Smooth muscle cell (in vitro differentiated cells): ENCODE data around the gene P4HA3. TPM values are rescaled to one million over a fixed set of nuclear protein-coding genes. Genes with fewer than 3 reads are reported as not detected.

ENCODE experiments used
- DNase-seq: peaks from one replicate; lab custom pipeline; 2025; ENCODE audit not compliant: unreplicated experiment; lab: John Stamatoyannopoulos, UW
- H2AFZ ChIP-seq: fragments of 200-600 bp; sonication (generic); 2 replicates; pipeline ENCODE4 v1.6.0; 2016; ENCODE audit warnings: antibody characterized with exemption, low read depth, mild to moderate bottlenecking
- H3F3A ChIP-seq: fragments of 200-600 bp; sonication (generic); 2 replicates; pipeline ENCODE4 v1.6.0; 2017; ENCODE audit warnings: antibody characterized with exemption, low read depth
- H3K27ac ChIP-seq: fragments of 200-600 bp; sonication (generic); 2 replicates; pipeline ENCODE4 v1.5.1; 2016; ENCODE audit warnings: low read depth, mild to moderate bottlenecking
- H3K27me3 ChIP-seq: fragments of 200-600 bp; sonication (generic); 2 replicates; pipeline ENCODE4 v1.6.1; 2016; ENCODE audit warnings: low read depth, mild to moderate bottlenecking
- H3K36me3 ChIP-seq: fragments of 200-600 bp; sonication (generic); 2 replicates; pipeline ENCODE4 v1.5.1; 2016; ENCODE audit warnings: low read depth
- H3K4me1 ChIP-seq: fragments of 200-600 bp; sonication (generic); 2 replicates; pipeline ENCODE4 v1.5.1; 2016; ENCODE audit warnings: low read depth
- H3K4me2 ChIP-seq: fragments of 200-600 bp; sonication (generic); 2 replicates; pipeline ENCODE4 v1.6.0; 2016; ENCODE audit warnings: mild to moderate bottlenecking
- H3K4me3 ChIP-seq: fragments of 200-600 bp; sonication (generic); 2 replicates; pipeline ENCODE4 v1.5.1; 2016; ENCODE audit warnings: mild to moderate bottlenecking
- H3K79me2 ChIP-seq: fragments of 200-600 bp; sonication (generic); 2 replicates; pipeline ENCODE4 v1.6.0; 2016; ENCODE audit warnings: low read depth, mild to moderate bottlenecking
- H3K9ac ChIP-seq: fragments of 200-600 bp; sonication (generic); 2 replicates; pipeline ENCODE4 v1.6.0; 2016; ENCODE audit warnings: low read depth
- H3K9me3 ChIP-seq: fragments of 200-600 bp; sonication (generic); replicated peaks from 2 replicates; pipeline ENCODE4 v1.5.1; 2016; ENCODE audit warnings: low read depth
- H4K20me1 ChIP-seq: fragments of 200-600 bp; sonication (generic); 2 replicates; pipeline ENCODE4 v1.6.0; 2016; ENCODE audit warnings: low read depth
- WGBS: methylation state at CpG from one replicate; pipeline ENCODE4 v1.1.7; 2016; ENCODE audit warnings: low lambda C conversion rate; 5-methylcytosine and 5-hydroxymethylcytosine counted together
- polyA plus RNA-seq: library from polyadenylated mRNA; unstranded; fragments of >200 nt; fragmentation: Nextera tagmentation; extraction: Ambion mirVana; gene quantifications from 2 replicates; pipeline ENCODE4 v1.2.1, GENCODE V29; 2016
- total RNA-seq: library from RNA; depleted of rRNA; stranded (reverse); fragments of >200 nt; gene quantifications from 2 replicates; pipeline ENCODE4 v1.2.3, GENCODE V29; 2014
- TF ChIP-seq, protein P1 (sequence below): fragments of 200-600 bp; sonication (generic); IDR thresholded peaks from 2 replicates; pipeline ENCODE4 v1.5.1; 2017; ENCODE audit warnings: borderline replicate concordance, mild to moderate bottlenecking, antibody characterized with exemption; ENCODE audit not compliant: insufficient read depth, poor library complexity, severe bottlenecking

The P4HA3 gene
- total and polyA plus RNA-seq, 2 experiments from 2014 or later: 6.9 to 18.9 TPM

DNA sequence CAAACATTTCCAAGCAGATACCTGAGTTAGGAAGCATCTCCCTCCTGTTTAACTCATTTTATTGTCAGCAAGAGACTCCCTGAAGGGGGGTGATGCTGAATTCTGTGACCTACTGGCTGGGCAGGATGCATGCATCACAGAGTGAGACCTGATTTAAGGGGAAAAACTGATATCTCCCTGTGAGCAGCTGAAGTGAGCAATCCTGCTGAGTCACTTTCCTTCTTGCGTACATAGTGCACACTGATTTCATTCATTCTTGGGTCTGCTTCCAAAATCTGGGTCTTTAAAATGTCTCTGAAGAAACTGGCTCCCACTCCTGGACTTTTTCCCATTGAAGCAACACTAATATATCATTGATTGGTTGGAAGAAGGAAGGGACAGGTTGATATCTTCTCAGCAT is 23.3 kb downstream of the P4HA3 start:
- DNase-seq: no peak
- Histone ChIP-seq H4K20me1 (no peaks in the 10 kb centered on the region), H3K27ac (peak overlapping the region; percentile 66), H3K79me2 (no peaks in the 10 kb centered on the region), H3F3A (no peaks in the 10 kb centered on the region), H3K4me1 (no peaks in the 10 kb centered on the region), H3K4me2 (peak overlapping the region; percentile 27), H3K36me3 (no peaks in the 10 kb centered on the region), H3K4me3 (no peak overlapping the region), H3K27me3 (no peaks in the 10 kb centered on the region), H2AFZ (no peak overlapping the region), H3K9ac (no peak overlapping the region), H3K9me3 (no peaks in the 10 kb centered on the region)
- 0% methylated on average over 1 of the region's 1 CpG for WGBS
- TF ChIP-seq, protein P1, sequence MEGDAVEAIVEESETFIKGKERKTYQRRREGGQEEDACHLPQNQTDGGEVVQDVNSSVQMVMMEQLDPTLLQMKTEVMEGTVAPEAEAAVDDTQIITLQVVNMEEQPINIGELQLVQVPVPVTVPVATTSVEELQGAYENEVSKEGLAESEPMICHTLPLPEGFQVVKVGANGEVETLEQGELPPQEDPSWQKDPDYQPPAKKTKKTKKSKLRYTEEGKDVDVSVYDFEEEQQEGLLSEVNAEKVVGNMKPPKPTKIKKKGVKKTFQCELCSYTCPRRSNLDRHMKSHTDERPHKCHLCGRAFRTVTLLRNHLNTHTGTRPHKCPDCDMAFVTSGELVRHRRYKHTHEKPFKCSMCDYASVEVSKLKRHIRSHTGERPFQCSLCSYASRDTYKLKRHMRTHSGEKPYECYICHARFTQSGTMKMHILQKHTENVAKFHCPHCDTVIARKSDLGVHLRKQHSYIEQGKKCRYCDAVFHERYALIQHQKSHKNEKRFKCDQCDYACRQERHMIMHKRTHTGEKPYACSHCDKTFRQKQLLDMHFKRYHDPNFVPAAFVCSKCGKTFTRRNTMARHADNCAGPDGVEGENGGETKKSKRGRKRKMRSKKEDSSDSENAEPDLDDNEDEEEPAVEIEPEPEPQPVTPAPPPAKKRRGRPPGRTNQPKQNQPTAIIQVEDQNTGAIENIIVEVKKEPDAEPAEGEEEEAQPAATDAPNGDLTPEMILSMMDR: no peak

DNA sequence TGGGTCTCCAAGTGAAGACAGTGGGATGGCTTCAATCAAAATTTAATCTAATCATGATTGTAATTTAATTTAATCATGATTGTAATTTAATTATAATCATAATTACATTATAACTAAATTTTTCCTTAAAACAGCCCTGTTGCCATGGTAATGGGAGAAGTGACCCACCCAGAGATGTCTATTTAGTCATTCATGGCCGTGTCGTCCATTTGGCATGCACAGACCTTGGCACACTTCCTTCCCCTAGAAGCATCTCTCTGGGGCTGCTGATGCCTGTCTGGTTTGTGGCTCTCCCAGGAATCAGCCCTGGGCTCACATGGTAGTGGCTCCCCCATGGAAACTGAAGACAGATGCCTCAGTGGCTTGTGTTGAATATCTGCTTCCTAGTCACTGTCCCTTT is 27.0 kb downstream of the P4HA3 start:
- no peak overlapping the region for H3K4me2 ChIP-seq
- no peaks in the 10 kb centered on the region for H3K36me3 ChIP-seq
- TF ChIP-seq, protein P1: no peak
- no peak for DNase-seq
- H2AFZ ChIP-seq: no peak overlapping the region
- no peaks in the 10 kb centered on the region for H3K9me3 ChIP-seq
- WGBS: 85% methylated on average over 2 of the region's 2 CpGs
- no peaks in the 10 kb centered on the region for H3K27me3 ChIP-seq
- peaks cover 2% of the 10 kb centered on the region for H3F3A ChIP-seq
- H3K9ac ChIP-seq: no peak overlapping the region
- no peaks in the 10 kb centered on the region for H3K79me2 ChIP-seq
- no peak overlapping the region for H3K27ac ChIP-seq
- no peak overlapping the region for H3K4me3 ChIP-seq
- H4K20me1 ChIP-seq: no peaks in the 10 kb centered on the region
- peaks cover 3% of the 10 kb centered on the region for H3K4me1 ChIP-seq

DNA sequence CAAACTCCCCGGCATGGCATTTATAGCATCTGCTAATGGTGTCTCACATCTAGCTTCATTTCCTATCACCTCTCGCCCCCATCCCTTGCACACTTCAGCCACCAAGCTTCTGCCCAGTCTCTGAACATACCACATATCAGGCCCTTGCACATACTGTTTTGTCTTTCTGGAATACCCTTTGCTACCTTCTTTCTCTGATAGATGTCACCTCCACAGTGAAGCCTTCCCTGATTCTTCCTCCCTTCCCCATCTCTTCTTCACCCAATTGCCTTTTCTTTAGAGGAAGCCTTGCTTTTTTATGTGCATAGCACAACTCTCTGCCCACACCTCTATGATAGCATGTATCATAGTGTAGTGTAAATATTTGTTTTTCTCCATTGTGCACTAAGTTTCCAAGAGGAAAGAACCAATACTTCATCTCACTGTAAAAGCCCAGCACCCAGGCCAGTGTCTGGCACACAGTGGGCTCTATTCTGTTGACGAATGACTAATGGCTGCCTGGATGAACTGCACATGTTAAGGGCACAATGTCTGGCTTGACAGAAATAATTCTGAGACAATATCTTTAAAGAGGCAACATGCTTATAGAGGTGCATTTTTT is 27.8 kb downstream of the P4HA3 start:
- TF ChIP-seq, protein P1: no peak
- Histone ChIP-seq H3K27ac (no peak overlapping the region), H4K20me1 (no peaks in the 10 kb centered on the region), H3K9me3 (no peaks in the 10 kb centered on the region), H3K36me3 (no peaks in the 10 kb centered on the region), H2AFZ (no peak overlapping the region), H3K9ac (no peak overlapping the region), H3K4me1 (peaks cover 7% of the 10 kb centered on the region), H3F3A (peaks cover 2% of the 10 kb centered on the region), H3K79me2 (no peaks in the 10 kb centered on the region), H3K27me3 (no peaks in the 10 kb centered on the region), H3K4me3 (no peak overlapping the region), H3K4me2 (no peak overlapping the region)
- WGBS: 61% methylated on average over 3 of the region's 3 CpGs
- DNase-seq: no peak

DNA sequence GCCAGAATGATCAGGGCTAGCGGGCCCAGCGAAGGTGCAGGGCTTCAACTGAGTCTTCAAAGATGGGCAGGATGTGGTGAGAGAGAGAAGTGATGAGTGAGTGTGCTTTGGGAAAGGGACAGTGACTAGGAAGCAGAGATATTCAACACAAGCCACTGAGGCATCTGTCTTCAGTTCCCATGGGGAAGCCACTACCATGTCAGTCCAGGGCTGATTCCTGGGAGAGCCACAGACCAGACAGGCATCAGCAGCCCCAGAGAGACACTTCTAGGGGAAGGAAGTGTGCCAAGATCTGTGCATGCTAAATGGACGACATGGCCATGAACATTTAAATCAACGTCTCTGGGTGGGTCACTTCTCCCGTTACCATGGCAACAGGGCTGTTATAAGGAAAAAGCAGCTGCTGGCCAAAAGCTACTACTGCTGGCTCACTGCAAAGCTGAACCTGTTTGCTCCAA is 28.5 kb downstream of the P4HA3 start:
- TF ChIP-seq, protein P1: no peak

More for the DNA sequence above, 28.5 kb downstream of the P4HA3 start:
- whole genome bisulfite sequencing: 80% methylated on average over 5 of the region's 5 CpGs
- Histone ChIP-seq H3K4me3 (no peak overlapping the region), H3K79me2 (no peaks in the 10 kb centered on the region), H2AFZ (no peak overlapping the region), H3K36me3 (no peaks in the 10 kb centered on the region), H3K4me1 (peaks cover 7% of the 10 kb centered on the region), H3K4me2 (no peak overlapping the region), H3F3A (peaks cover 6% of the 10 kb centered on the region), H3K9me3 (no peaks in the 10 kb centered on the region), H3K9ac (no peak overlapping the region), H4K20me1 (no peaks in the 10 kb centered on the region), H3K27ac (no peak overlapping the region), H3K27me3 (no peaks in the 10 kb centered on the region)
- DNase-seq: no peak
